NCI-H2107 treated with DMSO at 0.1 percent for 48 hours (cell line): ENCODE data around the gene FCRL5.
A peak's percentile ranks its signal among the peaks of the same experiment; 100 is the strongest.

Experiments used
- DNase-seq: peaks from one replicate; lab custom pipeline; 2025; ENCODE audit not compliant: unreplicated experiment; lab: John Stamatoyannopoulos, UW

Gene FCRL5

DNA sequence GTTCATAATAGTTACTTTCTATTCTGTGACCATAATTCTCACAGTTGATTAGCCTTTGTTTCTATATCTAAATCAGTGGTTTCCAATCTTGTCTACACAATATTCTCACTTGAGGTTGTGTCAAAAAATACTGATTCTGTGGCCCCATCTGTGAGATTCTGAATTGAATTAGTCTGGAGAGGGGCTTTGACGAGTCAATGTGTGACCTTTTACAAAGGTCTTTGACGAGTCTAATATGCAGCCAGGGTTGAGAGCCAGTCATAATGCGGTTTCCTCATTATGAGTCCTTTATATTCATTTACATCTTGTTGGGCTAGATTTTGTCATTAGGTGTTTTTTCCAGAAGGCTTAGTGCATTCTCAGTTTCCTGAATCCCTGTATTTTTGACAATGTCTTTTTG is 19.7 kb downstream of the FCRL5 start:
- no peak for DNase-seq

DNA sequence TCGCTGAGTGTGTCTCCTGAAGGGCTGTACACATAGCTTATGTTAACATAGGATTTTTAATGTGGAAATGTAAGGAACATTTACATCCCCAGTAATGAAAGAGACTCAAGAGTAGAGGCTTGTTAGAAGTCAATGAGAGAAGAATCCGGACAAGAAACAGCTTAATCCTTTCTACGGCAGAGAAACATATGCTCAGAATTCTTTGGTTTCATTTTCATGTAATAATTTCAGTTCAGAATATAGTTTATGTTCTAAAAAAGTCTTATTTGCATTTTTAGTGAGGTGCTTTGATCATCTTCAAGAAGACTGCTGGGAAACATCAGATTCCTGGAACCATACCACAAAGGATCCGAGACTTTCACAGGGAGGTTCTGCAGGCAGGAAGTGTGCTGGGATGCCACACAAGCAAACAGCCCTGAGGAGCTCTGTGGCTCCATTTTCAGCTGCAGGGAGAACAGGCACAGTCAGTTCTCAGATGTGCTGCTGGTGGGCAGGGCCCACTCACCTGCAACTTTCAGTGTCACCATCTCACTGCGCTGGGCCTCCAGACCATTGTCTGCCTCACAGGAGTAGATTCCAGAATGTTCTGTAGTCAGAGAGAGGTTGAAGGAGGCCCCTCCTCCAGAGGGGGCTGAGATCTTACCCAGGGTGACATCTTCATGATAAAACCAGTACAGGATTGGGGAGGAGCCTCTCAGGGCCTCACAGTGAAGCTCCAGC is 28.4 kb downstream of the FCRL5 start:
- DNase-seq = no peak

DNA sequence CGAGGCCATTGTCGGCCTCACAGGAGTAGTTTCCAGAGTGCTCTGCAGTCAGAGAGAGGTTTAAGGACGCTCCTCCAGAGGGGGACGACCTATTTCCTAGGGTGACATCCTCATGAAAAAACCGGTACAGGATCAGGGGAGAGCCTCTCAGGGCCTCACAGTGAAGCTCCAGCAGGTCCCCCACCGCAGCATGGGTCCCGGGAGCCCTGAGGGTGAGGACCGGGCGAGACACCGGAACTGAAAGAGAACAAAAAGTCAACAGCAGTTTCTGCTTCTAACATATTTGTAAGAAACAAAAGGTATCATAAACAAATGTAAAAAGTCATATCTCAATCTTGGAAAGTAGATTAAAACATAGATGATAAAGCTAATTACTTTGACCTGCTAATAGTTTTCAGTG is 31.3 kb downstream of the FCRL5 start:
- DNase-seq = no peak

DNA sequence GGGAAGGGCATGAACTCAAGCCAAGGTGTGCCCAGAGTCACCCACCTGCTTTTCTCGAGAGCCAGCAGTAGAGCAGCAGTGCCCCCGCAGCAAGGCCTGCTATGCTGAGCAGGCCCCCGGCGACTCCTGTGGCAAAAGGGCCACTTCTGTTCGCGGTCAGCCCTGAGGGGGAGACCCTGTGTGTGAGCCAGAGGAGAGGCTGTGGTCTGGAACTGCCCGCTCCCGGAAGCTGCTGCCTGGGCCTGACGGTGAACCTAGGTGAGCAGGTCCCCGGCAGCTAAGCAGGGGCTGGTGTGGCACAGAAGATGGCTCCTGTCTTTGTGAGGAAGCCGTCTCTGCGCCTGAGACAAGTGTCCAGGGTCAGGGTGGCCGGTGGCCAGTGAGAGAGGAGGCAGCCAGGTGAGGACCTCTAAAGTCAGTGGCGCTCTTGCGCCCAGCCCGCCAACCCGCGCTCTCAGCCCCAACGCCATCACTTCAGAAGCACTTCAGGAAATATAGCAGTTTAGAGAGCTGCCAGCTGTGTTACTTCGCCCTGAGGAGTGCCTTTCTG is 31.9 kb downstream of the FCRL5 start:
- no peak for DNase-seq

DNA sequence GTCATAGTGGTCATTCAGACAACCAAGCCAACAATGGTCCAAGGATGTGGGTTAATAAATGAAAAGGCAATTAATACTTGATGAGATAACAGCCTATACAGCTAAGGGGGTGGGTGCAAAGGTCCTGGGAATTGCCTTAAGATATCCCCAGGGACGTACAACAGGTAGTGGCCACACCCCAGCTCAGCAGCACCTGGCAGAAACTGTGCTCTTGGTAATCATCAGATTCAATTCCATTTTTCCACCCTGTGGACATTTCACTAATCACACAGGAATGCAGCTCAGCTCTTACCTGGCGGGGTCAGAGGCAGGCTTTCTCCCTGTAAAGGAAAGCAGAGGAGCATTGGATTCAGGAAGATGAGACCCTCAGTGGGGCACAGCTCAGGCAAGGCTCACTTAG is 32.9 kb downstream of the FCRL5 start:
- no peak for DNase-seq

DNA sequence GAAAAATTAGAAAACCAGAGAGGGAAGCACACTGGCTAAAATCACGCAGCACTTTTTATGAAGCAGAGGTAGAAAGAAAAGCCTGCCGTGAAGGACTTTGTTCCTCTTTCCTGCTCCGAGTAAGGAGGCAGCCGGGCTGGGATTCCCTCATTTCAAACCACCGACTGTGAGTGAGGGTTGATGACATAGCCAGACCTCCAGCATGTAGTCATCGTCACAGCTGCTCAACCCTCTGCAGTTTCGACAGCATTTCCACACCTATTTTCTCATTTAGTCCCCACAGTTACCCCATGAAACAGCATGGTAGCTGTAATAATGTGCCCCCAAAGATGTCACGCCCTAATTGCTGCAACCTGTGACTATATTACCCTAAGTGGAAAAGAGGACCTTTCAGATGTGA is 35.3 kb downstream of the FCRL5 start:
- no peak for DNase-seq

DNA sequence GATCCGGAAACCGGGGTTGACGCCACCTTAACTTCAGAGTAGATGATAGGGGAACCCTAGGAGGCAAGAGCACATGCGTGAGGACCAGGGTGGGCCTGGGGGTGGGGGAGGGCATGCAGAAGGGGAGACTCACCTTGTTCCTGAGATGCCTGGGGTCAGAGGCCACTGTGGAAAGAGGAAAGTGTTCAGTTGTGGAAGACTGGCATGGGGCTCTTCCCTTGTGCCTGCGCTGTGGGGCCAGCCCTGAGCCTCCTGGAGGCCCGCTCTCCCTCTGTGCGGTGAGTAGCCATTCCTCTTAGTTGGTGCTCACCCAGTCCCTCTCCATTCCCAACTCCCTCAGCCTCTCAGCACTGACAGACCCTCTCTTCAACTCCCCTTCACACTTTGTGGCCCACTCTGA is 36.6 kb downstream of the FCRL5 start:
- no peak for DNase-seq

DNA sequence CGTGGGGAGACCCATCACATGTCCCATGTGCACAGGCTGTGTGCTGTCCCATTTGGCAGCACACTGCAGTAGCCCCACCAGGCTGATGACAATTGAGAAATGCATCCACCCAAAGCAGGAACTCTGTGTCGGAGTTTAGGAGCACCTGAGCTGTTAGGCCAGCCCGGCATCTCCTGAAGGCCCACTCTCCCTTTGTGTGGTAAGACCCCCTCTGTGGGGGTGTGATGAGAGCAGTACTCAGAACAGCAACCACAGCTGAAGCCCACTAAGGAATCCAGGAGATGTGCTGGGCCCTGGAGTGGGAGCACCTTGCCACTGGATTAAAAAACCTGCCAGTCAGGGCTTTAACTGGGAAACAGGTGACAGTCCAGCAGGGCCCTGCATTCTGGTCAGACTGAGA is 37.2 kb downstream of the FCRL5 start:
- no peak for DNase-seq

DNA sequence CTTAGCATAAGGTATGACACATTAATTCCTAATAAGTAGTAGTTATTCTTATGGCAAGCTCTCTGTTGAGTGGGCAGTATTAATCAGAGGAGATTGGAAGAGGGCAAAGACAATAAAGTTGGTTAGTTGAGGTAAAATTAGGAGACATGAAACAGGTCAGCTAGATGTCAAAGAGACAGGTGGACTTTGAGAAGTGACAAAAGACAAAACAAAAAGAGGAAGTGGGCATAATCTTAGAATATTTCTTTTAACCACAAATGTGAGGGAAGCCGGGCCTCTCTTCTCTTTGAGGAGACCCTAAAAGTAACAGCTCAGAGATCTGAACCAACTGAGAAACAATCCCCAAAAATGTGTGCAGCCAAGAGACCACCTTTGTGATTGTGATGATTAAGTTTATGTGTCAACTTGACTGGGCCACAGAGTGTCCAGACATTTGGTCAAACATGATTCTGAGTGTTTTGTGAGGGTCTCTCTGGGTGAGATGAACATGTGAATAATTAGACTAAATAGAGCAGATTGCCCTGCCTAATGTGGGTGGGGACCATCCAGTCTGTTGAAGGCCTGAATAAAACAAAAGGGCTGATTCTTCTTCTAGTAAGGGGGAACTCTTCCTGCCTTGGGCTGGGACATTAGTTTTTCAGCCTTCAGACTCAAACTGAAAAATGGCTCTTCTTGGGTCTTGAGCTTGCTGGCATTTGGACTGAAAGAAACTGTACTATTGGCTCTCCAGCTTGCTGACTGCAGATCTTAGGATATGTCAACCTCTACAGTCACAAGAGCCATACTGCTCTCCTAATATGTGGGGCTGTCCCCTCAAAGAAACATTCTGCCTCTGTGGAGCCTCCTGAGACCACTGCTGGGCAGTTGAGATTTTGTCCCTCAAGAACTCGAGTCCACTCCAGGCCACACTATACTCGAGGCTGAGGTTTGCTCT is 40.0 kb downstream of the FCRL5 start:
- DNase-seq = no peak

DNA sequence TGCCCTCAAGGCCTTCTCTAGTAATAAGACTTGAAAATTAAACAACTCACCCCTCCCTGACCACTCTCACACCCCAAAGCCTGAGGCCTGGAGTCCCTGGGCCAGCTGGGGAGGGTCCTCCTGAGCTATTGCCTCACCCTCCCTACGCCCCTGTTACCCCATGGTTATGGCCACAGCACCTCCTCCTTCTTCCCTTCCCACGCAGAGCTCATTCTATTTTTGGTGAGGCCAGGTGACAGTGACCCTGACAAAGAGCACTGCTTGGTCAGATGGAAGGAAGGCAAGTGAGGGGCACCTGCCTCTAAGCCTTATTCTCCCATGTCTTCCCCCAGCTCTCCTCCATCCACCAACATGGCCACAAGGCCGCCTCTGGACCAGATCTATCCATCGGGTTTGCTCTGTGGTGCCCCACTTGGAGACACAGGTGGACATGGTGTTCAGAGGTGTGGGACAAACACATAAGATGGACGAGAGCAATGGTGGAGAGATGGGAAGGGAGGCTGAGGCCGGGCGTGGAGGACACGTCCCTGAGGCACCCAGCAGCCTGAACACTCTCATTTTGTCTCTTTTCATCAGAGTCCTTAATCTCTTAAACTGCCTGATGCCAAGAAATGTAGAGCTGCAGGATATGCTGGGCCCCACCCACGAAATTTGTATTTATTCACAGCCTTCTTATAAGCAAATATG is 42.6 kb downstream of the FCRL5 start:
- no peak for DNase-seq

DNA sequence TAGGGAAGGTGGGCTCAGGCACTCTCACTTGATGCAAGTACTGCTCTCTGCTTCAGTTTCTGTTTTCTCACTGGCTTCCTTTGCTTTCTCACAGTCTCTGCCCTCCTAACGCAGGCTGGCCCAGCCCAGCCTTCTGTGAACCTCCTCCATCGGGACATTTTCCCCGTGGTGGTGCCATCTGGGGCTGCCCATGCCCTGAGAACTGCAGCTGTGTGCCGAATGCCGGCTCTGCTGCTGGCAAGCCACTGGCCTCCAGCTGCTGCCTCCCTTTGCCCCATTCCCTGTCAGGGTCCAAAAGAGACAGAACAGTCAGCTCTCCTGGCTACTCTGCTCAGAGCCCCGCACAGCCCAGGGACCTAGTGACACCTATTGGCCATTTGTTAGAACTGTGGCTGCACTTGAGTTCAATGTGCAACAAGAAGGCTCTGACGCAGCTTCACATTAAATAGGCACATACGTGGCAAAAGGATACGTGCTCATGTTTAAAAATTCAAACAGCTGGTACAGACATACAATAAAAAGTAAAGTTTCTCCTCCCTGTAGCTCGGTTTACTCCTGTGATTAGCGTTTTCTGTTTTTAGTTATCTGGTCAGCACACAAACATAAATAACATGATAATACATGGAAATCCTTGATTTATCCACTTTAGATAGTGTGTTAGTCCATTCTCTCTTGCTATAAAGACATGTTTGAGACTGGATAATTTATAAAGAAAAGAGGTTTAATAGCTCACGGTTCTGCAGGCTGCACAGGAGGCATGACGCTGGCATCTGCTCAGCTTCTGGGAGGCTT is 46.6 kb downstream of the FCRL5 start:
- peak; percentile 20 for DNase-seq

DNA sequence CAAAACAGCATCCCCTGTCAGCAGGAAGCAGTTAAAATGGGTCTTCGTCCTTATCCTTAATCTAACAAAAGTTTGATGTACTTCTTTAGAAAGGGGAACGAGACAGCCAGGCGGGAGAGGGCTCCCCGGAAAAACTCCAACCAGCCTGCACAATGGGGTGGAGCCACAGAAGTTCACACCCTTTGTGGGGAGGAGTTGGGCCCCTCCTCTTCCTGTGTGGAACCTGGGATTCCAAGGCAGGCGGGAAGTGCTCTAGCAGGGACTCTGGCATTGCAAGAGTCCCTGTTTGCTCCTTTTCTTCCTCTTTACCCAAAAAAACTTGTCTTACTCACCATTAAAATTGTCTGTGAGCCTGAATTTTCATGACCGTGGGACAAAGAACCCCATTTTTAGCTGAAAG is 47.7 kb downstream of the FCRL5 start:
- no peak for DNase-seq

DNA sequence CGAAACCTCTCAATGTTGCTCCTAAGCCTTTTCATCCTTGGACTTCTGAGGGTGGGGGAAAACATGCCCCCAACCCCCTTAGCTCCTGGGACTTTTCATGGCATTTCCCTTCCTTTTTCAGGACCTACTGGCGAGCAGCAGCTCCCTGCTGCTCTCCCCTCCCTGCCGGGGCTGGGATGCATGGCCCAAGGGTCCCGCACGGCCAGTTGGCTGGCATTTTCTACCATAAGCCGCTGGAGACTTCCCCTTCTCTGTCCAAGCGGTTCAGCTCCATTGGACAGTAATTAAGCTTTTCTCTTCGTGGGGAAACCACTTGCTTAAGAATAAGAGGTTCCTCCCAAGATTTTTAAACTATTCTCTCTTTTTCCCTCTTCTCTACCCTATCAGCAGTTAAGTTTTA is 52.8 kb downstream of the FCRL5 start:
- DNase-seq = no peak

DNA sequence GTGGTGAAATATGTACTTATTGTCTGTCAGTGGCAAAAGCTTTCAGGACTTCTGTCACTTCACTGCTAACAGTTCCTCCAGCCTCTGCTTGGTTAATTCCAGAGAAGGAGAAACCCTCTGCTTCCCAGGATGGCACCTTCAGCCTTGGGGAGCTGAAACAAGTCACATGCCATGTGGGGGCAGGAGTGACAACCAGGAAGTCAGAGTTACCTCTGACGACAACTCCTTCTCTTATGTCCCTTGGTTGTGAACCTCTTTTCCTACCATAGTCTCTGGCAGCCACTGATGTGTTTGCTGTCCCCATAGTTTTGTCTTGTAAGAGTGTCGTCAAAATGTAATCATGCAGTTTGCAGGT is 53.6 kb downstream of the FCRL5 start:
- DNase-seq = no peak

DNA sequence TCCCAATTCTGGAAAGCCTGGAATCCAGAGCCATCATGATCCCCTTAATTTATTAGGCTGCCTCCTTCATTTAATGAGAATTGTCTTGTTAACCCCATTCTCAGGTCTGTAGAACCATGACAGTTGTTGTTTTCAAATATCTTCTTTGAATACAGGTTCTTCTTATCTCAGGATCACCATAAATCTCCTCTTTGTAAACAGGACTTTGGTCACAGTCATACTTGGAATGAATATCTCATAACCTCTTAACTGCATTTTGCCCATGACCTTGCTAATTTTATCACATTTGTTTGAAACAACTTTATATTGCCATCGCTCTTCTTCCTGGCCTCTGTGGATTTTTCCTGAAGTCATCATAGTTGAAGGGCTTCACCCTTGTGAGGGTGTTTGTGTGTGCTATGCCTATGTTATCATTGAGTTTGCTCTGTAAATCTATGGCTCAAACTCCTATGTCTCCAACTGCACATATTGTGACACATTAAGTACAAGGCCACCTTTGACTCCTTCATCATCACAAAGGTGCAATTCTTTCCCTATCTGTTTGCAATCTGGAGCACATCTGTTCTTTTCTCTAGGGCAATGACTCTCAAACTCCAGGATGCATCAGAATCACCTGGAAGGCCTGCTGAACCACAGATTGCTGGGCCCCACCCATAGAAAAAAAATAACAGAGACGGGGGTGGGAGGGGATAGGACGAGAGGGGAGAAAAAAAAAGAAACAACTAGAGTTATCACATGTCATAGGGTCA is 54.2 kb downstream of the FCRL5 start:
- DNase-seq = no peak

DNA sequence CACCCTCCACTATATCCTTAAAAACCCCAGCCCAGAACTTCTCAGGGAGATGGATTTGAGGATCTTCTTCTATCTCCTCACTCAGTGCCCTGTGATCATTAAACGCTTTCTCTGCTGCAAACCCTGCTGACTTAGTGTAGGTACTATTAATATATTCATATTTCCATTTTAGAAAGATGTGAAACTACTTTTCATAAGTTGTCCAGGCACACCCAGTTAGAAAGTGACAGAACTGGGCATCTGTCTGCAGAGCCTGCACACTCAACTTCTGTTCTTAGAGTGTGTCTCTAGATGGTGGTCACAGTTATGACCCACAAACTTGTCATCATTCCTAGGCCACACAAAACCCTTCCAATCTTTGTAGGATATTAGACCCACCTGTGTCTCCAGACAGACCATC is 55.0 kb downstream of the FCRL5 start:
- no peak for DNase-seq

DNA sequence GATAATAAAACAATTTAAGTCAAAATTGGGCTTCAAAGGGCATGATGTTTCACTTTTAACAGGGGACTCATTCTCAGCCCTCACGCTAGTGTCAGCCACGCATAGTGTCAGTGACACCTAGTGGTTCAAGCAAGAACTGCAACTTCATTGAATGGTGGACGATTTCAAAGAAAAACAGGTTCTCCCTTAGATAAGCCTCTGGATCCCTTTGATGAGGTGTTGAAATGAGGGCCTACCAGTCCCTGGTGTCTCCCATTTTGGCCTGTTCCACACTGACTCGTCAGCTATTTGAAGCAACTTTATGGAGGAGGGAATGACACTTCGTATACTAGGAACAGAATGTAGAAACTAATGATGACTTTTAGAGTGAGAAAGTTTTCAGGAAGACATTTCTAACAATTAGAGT is 56.2 kb downstream of the FCRL5 start:
- DNase-seq = peak; percentile 25

DNA sequence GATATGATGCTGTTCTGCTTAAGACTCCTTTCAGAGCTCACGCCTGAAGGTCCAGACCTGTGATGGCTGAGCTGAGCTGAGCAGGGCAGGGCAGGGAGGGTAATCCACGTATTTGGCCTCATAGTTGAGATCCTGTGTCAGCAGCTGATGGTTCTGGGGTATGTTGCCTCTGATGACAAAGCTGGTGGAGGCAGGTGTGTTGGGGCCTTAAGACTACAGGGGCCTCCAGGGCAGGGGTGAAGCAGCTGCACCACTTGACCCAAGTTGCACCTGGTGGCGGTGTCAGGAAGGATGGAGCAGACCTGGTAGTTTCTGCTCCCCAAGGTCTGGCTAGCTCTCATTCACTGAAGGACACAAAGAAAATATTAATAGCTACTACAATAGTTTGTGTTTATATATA is 57.0 kb downstream of the FCRL5 start:
- peak; percentile 19 for DNase-seq

DNA sequence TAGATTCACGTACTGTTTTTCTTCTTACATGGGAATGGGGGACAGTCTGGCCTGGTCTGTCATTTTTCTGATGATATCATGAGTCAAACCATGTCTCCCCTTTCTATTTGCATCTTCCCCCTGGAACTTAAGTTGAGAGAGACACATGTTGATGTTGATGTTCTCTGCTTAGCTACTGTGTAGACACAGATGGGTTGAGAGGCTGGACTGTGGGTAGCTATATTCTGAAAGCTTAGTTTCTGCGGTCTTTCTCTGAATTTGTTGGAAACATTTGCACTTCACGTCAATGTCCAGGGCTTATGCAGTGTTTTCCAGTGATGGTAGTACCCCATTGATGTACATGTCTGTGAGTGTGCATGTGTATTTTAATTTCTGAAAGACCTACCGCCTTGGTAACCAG is 58.2 kb downstream of the FCRL5 start:
- DNase-seq = no peak
